Fibroblast of pulmonary artery (primary cell): Measurements from ENCODE around the gene WDCP.

Experiments used
- DNase-seq: peaks from one replicate; pipeline ENCODE4 v3.0.0-alpha.2; 2010; ENCODE audit warnings: low read depth
- H3K4me3 ChIP-seq: replicated peaks from 2 replicates; pipeline ENCODE4 v1.5.1; 2011; ENCODE audit warnings: low read depth, mild to moderate bottlenecking, control low read depth, low read length, moderate library complexity
- CTCF ChIP-seq: IDR thresholded peaks from 2 replicates; pipeline ENCODE4 v1.5.1; 2011; ENCODE audit warnings: mild to moderate bottlenecking, control low read depth, low read length, inconsistent platforms; ENCODE audit errors: missing control alignments

Gene WDCP

DNA sequence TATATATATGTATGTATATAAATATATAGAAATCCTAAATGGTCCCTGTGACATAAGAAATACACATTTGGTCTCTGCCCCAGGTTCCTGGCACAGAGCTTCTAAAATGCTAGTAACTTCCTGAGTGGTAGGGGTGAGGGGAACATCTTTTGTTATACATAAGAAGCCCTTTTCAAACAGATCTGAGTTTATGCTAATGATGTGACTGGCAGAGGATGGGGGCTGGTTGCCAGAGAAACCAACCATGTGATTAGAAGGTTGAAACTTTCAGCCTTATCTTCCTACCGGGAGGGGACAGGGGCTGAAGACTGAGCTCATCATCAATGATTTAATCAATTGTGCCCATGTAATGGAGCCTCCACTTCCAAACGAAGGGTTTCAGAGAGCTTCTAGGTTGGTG is 21.0 kb downstream of the WDCP start:
- no peak for DNase-seq
- TF ChIP-seq CTCF: no peak
- no peak overlapping the region for H3K4me3 ChIP-seq

GRCh38 chr2:24024996-24025663 is 22.1 kb downstream of the WDCP start:
- no peak for TF ChIP-seq CTCF
- DNase-seq: no peak
- H3K4me3 ChIP-seq: no peak overlapping the region

- TF ChIP-seq CTCF: peak; percentile 44
- DNase-seq: peak; percentile 49
- no peak overlapping the region for H3K4me3 ChIP-seq
Measured at GRCh38 chr2:24024018-24024417, 23.2 kb downstream of the WDCP start.

- no peak overlapping the region for H3K4me3 ChIP-seq
- no peak for DNase-seq
- no peak for TF ChIP-seq CTCF
Measured at GRCh38 chr2:24022975-24023575, 24.1 kb downstream of the WDCP start.

DNA sequence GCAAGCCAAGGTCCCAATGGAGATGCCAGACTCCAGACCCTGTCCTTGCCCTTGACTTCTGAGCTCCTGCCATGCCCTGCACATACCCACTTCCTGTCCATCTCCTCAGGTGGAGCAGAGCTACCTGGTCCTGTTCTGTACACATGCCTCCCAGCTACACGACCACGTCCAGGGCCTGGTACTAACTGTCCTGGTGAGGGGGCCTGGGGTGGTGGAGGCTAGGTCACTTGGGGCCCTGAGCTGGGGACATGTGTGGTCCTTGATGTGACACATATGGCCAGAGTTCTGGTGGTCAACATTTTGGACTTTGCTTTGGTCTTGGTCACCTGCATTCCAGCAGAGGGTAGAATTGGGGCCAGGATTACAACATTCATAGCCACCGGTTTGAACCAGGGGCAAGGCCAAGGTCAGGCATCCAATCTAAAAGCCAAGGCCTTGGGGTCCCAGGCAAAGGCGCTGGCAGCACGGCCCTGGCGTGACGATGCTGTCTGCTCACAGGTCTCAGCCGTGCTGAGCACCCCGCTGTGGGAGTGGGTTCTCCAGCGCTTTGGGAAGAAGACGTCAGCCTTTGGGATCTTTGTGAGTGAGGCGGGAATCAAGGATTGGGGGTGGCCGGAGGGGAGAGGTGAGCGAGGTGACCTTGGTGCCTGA is 24.7 kb downstream of the WDCP start:
- H3K4me3 ChIP-seq: no peak overlapping the region
- no peak for DNase-seq
- TF ChIP-seq CTCF: no peak

GRCh38 chr2:24021122-24021998 is 25.8 kb downstream of the WDCP start:
- DNase-seq: no peak
- no peak overlapping the region for H3K4me3 ChIP-seq
- peak; percentile 26 for TF ChIP-seq CTCF
